Smooth muscle cell (in vitro differentiated cells): ENCODE data around the gene GLUL. TPM values are rescaled to one million over a fixed set of nuclear protein-coding genes. Genes with fewer than 3 reads are reported as not detected.

ENCODE experiments used
- DNase-seq: peaks from one replicate; lab custom pipeline; 2025; ENCODE audit not compliant: unreplicated experiment; lab: John Stamatoyannopoulos, UW
- H2AFZ ChIP-seq: fragments of 200-600 bp; sonication (generic); 2 replicates; pipeline ENCODE4 v1.6.0; 2016; ENCODE audit warnings: antibody characterized with exemption, low read depth, mild to moderate bottlenecking
- H3F3A ChIP-seq: fragments of 200-600 bp; sonication (generic); 2 replicates; pipeline ENCODE4 v1.6.0; 2017; ENCODE audit warnings: antibody characterized with exemption, low read depth
- H3K27ac ChIP-seq: fragments of 200-600 bp; sonication (generic); 2 replicates; pipeline ENCODE4 v1.5.1; 2016; ENCODE audit warnings: low read depth, mild to moderate bottlenecking
- H3K27me3 ChIP-seq: fragments of 200-600 bp; sonication (generic); 2 replicates; pipeline ENCODE4 v1.6.1; 2016; ENCODE audit warnings: low read depth, mild to moderate bottlenecking
- H3K36me3 ChIP-seq: fragments of 200-600 bp; sonication (generic); 2 replicates; pipeline ENCODE4 v1.5.1; 2016; ENCODE audit warnings: low read depth
- H3K4me1 ChIP-seq: fragments of 200-600 bp; sonication (generic); 2 replicates; pipeline ENCODE4 v1.5.1; 2016; ENCODE audit warnings: low read depth
- H3K4me2 ChIP-seq: fragments of 200-600 bp; sonication (generic); 2 replicates; pipeline ENCODE4 v1.6.0; 2016; ENCODE audit warnings: mild to moderate bottlenecking
- H3K4me3 ChIP-seq: fragments of 200-600 bp; sonication (generic); 2 replicates; pipeline ENCODE4 v1.5.1; 2016; ENCODE audit warnings: mild to moderate bottlenecking
- H3K79me2 ChIP-seq: fragments of 200-600 bp; sonication (generic); 2 replicates; pipeline ENCODE4 v1.6.0; 2016; ENCODE audit warnings: low read depth, mild to moderate bottlenecking
- H3K9ac ChIP-seq: fragments of 200-600 bp; sonication (generic); 2 replicates; pipeline ENCODE4 v1.6.0; 2016; ENCODE audit warnings: low read depth
- H3K9me3 ChIP-seq: fragments of 200-600 bp; sonication (generic); replicated peaks from 2 replicates; pipeline ENCODE4 v1.5.1; 2016; ENCODE audit warnings: low read depth
- H4K20me1 ChIP-seq: fragments of 200-600 bp; sonication (generic); 2 replicates; pipeline ENCODE4 v1.6.0; 2016; ENCODE audit warnings: low read depth
- WGBS: methylation state at CpG from one replicate; pipeline ENCODE4 v1.1.7; 2016; ENCODE audit warnings: low lambda C conversion rate; 5-methylcytosine and 5-hydroxymethylcytosine counted together
- polyA plus RNA-seq: library from polyadenylated mRNA; unstranded; fragments of >200 nt; fragmentation: Nextera tagmentation; extraction: Ambion mirVana; gene quantifications from 2 replicates; pipeline ENCODE4 v1.2.1, GENCODE V29; 2016
- total RNA-seq: library from RNA; depleted of rRNA; stranded (reverse); fragments of >200 nt; gene quantifications from 2 replicates; pipeline ENCODE4 v1.2.3, GENCODE V29; 2014
- TF ChIP-seq, protein P1 (sequence below): fragments of 200-600 bp; sonication (generic); IDR thresholded peaks from 2 replicates; pipeline ENCODE4 v1.5.1; 2017; ENCODE audit warnings: borderline replicate concordance, mild to moderate bottlenecking, antibody characterized with exemption; ENCODE audit not compliant: insufficient read depth, poor library complexity, severe bottlenecking

Gene GLUL
- total and polyA plus RNA-seq, 2 experiments from 2014 or later = 108 to 127 TPM

DNA sequence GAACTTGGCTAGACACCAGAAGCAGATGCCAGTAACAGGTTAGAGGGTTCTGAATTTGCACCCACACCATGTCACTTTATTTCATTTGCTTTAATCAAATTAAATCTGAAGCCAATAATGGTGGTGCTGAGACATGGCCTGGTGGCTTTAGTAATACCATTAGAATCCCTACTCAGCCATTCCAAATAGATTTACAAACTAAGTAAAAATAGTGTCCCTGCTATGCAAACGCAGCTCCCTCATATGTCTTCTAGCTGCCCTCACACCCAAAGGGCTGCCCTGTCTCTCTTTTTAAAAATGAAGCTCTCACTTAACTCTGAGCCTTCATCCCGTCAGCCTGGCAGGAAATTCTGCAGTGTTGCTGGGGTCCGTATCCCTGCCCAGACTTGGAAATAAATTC is 21.1 kb downstream of the GLUL start:
- Histone ChIP-seq H3K4me1 (no peaks in the 10 kb centered on the region), H3K27ac (no peak overlapping the region), H3K9ac (no peak overlapping the region), H3K36me3 (no peaks in the 10 kb centered on the region), H3K9me3 (no peaks in the 10 kb centered on the region), H4K20me1 (no peaks in the 10 kb centered on the region), H3K79me2 (no peaks in the 10 kb centered on the region), H3K4me3 (no peak overlapping the region), H2AFZ (no peak overlapping the region), H3K4me2 (no peak overlapping the region), H3K27me3 (no peaks in the 10 kb centered on the region), H3F3A (no peaks in the 10 kb centered on the region)
- TF ChIP-seq, protein P1, sequence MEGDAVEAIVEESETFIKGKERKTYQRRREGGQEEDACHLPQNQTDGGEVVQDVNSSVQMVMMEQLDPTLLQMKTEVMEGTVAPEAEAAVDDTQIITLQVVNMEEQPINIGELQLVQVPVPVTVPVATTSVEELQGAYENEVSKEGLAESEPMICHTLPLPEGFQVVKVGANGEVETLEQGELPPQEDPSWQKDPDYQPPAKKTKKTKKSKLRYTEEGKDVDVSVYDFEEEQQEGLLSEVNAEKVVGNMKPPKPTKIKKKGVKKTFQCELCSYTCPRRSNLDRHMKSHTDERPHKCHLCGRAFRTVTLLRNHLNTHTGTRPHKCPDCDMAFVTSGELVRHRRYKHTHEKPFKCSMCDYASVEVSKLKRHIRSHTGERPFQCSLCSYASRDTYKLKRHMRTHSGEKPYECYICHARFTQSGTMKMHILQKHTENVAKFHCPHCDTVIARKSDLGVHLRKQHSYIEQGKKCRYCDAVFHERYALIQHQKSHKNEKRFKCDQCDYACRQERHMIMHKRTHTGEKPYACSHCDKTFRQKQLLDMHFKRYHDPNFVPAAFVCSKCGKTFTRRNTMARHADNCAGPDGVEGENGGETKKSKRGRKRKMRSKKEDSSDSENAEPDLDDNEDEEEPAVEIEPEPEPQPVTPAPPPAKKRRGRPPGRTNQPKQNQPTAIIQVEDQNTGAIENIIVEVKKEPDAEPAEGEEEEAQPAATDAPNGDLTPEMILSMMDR = no peak
- DNase-seq = no peak
- WGBS = 62% methylated on average over 3 of the region's 3 CpGs

DNA sequence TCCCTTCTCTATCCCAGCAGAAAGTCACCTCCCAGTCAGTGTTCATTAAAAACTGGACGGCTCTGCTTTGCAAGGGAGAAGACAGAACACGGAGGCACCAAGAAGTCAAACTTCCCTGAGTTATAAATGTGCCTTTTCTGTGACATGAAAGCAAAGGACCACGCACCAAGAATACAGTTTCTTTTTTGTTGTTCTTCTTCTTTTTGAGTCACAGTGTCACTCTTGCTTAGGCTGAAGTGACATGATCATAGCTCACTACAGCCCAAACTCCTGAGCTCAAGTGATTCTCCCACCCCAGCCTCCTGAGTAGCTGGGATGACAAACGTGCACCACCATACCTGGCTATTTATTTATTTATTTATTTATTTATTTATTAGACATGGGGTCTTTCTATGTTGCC is 22.7 kb downstream of the GLUL start:
- no peak for DNase-seq
- no peak overlapping the region for H2AFZ ChIP-seq
- H3K9ac ChIP-seq = no peak overlapping the region
- TF ChIP-seq, protein P1 = no peak
- H3K9me3 ChIP-seq = no peaks in the 10 kb centered on the region
- no peaks in the 10 kb centered on the region for H3K4me1 ChIP-seq
- H3K27ac ChIP-seq = no peak overlapping the region
- no peaks in the 10 kb centered on the region for H3F3A ChIP-seq
- no peaks in the 10 kb centered on the region for H4K20me1 ChIP-seq
- H3K79me2 ChIP-seq = no peaks in the 10 kb centered on the region
- H3K27me3 ChIP-seq = no peaks in the 10 kb centered on the region
- WGBS = 87% methylated on average over 4 of the region's 4 CpGs
- no peaks in the 10 kb centered on the region for H3K36me3 ChIP-seq
- H3K4me2 ChIP-seq = no peak overlapping the region
- no peak overlapping the region for H3K4me3 ChIP-seq

DNA sequence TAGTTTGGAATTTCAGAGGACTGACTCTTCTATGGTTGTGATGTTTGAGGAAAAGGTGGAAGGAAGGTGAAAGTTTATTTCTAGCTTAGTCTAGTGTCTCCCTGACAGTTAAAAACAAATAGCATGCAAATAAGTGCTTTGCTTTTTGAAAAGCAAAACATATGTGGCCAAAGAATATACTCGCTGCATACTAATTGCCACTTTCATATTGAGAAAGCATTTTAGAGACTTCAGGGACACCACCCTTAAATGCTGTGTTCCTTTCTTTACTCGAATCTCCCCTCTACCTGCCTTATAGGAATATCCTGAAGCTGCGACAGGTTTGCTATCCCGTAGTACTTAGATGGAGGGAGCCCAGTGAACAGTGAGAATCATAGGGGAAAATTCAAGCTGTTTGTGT is 23.2 kb downstream of the GLUL start:
- DNase-seq = no peak
- no peak overlapping the region for H3K4me3 ChIP-seq
- no peak overlapping the region for H3K27ac ChIP-seq
- no peaks in the 10 kb centered on the region for H3K4me1 ChIP-seq
- no peaks in the 10 kb centered on the region for H3K36me3 ChIP-seq
- H3K9me3 ChIP-seq = no peaks in the 10 kb centered on the region
- H3K9ac ChIP-seq = no peak overlapping the region
- H3F3A ChIP-seq = no peaks in the 10 kb centered on the region
- TF ChIP-seq, protein P1 = no peak
- H3K4me2 ChIP-seq = no peak overlapping the region
- no peaks in the 10 kb centered on the region for H3K79me2 ChIP-seq
- H3K27me3 ChIP-seq = no peaks in the 10 kb centered on the region
- H4K20me1 ChIP-seq = no peaks in the 10 kb centered on the region
- WGBS = 72% methylated on average over 4 of the region's 4 CpGs
- no peak overlapping the region for H2AFZ ChIP-seq

DNA sequence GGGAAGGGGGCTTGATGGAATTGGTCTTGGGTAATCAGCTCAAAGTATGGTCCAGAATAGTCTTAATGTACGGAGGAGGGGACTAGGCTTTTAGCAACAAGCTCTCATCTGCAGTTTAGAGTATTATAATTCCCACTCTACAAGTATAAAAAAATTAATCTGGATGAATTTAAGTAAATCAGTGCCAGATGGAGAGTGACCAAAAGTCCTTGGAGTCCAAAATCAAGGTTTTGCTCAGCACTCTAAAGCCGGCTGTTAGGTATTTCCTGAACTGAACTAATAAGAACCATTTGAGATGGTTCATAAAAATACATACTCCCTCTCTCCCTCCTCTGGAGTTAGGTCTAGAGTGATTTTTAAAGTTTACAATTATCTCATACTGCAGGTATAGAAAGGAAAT is 23.7 kb downstream of the GLUL start:
- no peaks in the 10 kb centered on the region for H3K79me2 ChIP-seq
- 95% methylated on average over 2 of the region's 2 CpGs for WGBS
- H3K36me3 ChIP-seq = no peaks in the 10 kb centered on the region
- H3K27me3 ChIP-seq = no peaks in the 10 kb centered on the region
- no peak for DNase-seq
- no peak overlapping the region for H3K27ac ChIP-seq
- H3K9ac ChIP-seq = no peak overlapping the region
- no peak overlapping the region for H2AFZ ChIP-seq
- H3K4me3 ChIP-seq = no peak overlapping the region
- H3F3A ChIP-seq = no peaks in the 10 kb centered on the region
- no peaks in the 10 kb centered on the region for H4K20me1 ChIP-seq
- TF ChIP-seq, protein P1 = no peak
- H3K4me1 ChIP-seq = no peaks in the 10 kb centered on the region
- H3K4me2 ChIP-seq = no peak overlapping the region
- no peaks in the 10 kb centered on the region for H3K9me3 ChIP-seq
